T47D (cell line): ENCODE measurements around the gene MVD.

Experiments
- DNase-seq, 2 experiments: peaks; one replicate each; pipeline versions ENCODE4 v3.0.0 to v3.0.0-alpha.2; 2011 to 2012; ENCODE audit warnings: low read depth in 1 of 2, low spot score in 1 of 2
- JUND ChIP-seq: IDR thresholded peaks from 2 replicates; pipeline ENCODE4 v1.6.1; 2012; ENCODE audit warnings: low read depth
- in situ Hi-C: cut with HindIII; loops from 2 replicates; pipeline ENCODE4 v1.10.0; 2016; ENCODE audit warnings: low sequenced_read_pairs, low pct_unique_long_range_greater_than_20kb

Gene MVD, protein sequence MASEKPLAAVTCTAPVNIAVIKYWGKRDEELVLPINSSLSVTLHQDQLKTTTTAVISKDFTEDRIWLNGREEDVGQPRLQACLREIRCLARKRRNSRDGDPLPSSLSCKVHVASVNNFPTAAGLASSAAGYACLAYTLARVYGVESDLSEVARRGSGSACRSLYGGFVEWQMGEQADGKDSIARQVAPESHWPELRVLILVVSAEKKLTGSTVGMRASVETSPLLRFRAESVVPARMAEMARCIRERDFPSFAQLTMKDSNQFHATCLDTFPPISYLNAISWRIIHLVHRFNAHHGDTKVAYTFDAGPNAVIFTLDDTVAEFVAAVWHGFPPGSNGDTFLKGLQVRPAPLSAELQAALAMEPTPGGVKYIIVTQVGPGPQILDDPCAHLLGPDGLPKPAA

DNA sequence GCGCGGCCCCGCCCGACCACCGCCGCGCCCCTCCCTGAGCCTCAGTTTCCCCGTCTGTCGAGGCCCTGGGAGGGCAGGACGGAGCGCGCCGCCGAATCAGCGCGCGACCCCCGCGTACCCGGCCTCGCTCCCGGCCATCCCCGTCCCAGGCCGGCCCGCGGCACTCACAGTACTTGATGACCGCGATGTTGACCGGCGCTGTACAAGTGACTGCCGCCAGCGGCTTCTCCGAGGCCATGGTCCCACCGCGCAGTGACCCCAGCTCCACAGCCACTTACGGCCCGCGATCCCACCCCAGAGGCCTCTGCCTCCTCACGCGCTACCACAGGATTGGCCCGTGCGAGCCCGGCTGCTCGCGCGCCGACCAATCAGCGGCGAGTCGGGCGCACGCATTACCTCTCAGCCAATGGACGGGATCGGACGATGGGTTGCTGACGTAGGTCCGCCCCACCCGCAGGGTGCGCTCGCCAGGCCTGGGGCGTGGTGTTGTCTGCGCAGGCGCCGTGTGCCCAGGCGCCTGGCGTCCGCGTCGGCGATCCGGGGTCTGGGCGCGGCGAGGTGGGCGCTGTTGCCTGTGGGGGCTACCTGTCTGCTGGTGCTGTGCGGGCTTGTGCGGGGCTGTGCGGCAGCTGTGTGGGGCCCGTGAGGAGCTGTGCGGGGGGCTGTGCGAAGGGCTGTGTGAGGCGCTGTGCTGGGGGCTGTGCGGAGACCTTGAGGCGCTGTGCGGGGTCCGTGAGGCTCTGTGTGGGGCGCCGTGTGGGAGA, at the start of gene MVD:
MVD (minus strand) TSS at position 249 of the 764 bp plus-strand sequence; CDS start at position 238, 11 bp downstream.
- DNase-seq, result peak; percentile 99 to 100
- no peak for TF ChIP-seq JUND
- in situ Hi-C loops, result no loop called here

DNA sequence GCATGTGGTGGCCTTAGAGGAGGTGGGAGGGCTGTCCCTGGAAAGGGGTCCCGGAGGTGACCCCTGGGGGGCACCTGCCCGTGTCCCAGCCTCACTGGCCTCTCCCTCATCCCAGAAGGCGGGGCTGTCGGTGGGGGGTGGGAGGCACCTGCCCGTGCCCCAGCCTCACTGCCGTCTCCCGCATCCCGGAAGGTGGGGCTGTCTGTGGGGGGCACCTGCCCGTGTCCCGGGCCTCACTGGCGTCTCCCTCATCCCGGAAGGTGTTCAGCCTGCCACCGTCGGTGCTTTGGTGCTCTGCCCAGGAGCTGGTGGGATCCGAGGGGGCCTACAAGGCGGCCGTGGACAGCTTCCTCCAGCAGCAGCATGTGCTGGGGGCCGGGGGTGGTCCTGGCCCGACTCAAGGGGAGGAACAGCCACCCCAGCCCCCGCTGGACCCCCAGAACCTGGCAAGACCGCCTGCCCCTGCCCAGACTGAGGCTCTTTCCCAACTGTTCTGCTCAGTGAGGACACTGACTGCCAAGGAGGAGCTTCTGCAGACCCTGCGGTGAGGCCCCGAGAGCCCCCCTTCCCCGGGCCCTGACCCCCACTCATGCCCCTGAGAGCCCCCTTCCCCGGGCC, 49.6 kb upstream of the MVD start:
- TF ChIP-seq JUND, result no peak
- no peak for DNase-seq
- in situ Hi-C loops, result no loop called here

DNA sequence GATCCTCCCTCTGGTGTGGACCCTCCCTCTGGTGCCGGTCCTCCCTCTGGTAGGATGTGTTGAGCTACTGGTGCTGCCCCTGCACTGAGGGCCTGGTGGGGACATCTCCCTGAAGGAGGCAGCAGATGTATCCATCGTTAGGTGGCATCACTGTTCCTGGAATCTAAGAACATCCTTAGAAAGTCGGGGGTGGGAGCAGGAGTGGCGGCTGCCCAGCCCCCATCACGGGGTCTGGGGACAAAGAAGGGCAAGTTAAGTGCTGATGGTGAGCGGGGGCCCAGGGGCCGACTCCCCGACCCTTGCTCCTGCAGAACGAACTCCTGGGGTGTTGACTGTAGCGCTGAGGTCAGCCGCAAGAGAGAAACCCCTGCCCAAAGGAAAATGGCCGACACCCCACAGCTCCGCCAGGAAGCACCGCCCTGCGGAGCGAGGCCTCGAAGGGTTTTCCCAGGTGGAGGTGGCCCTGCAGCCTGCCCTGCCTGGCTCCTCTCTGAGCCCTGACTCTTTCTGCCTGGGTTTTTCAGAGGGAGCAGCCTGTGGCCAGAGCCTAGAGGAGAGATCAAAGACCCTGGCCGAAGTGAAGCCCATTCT, 49.0 kb upstream of the MVD start:
- no peak for TF ChIP-seq JUND
- in situ Hi-C loops, result no loop called here
- no peak for DNase-seq

DNA sequence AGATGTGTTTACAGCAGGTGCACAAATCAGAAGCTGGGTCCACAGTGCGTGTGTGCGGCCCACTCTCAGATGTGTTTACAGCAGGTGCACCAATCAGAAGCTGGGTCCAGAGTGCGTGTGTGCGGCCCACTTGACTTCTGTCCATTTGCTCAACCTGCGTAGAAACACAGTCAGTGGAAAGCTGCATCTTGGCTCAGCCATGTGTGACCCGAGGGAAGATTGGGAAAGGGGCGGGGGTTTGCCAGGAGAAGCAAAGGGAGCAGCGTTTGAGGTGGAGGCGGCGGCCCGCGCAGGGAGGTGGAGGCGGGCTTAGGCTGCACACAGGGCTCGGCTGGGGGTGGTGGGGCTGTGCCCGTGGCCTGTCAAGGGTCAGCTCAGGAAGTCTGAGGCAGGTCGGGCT, 47.7 kb upstream of the MVD start:
- in situ Hi-C loops, result no loop called here
- no peak for DNase-seq
- TF ChIP-seq JUND, result no peak

DNA sequence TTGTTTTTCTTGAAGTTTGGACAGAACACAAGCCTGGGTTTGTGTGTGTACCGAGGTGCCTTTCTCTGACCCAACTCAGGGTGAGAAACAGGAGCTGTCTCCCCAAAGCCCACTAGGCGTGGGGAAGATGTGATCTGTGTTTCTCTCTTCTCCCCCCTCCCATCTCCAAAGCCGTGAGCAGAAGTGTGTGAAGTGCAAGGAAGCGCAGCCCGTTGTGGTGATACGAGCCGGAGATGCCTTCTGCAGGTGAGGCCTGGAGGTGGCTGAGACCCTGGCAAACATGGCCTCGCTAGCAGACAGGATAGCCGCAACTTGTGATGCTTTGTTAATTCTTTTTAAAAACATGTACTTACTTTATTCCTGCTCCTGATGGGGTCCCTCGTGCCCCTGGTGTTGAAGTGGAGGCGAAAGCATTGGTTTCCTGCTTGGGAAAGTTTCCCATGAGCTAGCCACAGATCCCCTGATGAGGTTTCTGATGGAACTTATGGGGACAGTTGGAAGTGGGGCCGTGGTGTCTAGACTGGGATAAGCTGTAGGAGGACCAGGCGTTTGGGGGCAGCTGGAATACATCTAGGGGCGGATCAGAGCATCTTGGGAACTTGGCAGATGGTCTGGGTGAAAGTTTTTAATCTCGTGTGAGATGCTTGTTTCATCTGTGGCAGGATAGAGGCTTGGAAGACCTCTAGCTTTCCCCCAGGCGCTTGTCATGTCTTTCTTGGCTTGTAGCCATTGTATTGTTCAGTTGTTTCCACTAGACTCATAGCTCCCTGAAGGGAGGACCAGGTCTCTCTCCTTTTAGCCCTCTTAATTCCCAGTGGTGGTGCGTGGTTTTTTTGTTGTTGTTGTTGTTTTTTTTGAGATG, 44.3 kb upstream of the MVD start:
- no peak for DNase-seq
- in situ Hi-C loops, result no loop called here
- no peak for TF ChIP-seq JUND

DNA sequence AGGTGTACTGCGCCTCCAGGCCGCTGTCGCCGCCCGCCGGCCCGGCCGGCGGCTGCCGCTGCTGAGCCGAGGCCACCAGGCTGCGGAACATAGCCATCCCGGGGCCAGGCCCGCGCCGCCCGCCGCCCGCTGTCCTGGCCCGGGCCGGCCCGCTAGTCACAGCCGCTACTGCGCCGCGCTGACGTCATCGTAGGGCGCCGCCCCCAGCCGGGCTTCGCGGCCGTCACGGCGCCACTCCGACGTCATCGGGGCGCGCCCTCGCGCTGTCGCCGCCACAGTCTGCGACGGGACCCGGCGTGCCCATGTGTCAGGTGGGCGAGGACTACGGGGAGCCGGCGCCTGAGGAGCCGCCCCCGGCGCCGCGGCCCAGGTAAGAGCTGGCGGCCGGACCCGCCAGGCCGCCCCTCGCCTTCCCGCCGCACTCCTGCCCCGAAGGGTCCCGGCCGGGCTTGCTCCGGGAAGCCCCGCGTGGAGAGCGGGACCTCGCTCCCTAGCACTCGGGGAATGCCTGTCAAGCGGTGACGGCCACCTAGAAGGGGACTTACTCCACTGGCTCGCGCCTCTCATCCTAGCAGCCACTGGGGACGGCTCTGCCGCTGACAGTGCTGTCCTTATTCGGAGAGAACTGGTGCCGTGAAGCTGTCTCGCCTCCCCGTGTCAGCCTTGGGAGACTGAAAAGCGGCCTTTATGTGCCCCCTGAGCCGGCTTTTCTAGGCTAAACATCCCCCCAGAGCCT, 43.5 kb upstream of the MVD start, which contains the start of the genes CTU2 and RNF166:
CTU2 (plus strand) TSS at position 275 of the 736 bp plus-strand sequence; CDS start at position 303, 28 bp downstream.
RNF166 (minus strand) TSS at position 180 of the 736 bp plus-strand sequence; CDS start at position 97, 83 bp downstream.
- no peak for TF ChIP-seq JUND
- in situ Hi-C loops, result no loop called here
- DNase-seq, result peak; percentile 93 to 98

DNA sequence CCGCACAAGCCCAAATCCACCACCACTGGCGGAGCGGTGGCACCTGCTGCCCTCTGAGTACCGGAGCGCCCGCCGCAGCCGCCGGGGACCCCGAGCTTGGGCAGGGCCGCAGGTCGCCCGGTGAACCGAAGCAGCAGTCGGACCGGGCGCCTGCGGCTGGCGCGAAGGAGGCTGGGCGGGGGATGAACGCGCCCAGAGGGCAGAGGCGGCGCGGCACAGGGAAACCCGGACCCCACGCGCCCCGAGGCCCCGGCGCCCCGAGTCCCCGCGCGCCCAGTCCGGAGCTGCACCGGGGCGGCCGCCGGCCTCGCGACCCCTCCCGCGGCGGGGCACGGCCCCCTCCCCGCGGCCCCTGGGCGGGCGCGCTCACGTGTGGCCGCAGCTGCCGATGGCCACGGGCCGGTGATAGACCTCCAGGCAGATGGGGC, 42.9 kb upstream of the MVD start:
- in situ Hi-C loops, result no loop called here
- DNase-seq, result no peak
- TF ChIP-seq JUND, result no peak

DNA sequence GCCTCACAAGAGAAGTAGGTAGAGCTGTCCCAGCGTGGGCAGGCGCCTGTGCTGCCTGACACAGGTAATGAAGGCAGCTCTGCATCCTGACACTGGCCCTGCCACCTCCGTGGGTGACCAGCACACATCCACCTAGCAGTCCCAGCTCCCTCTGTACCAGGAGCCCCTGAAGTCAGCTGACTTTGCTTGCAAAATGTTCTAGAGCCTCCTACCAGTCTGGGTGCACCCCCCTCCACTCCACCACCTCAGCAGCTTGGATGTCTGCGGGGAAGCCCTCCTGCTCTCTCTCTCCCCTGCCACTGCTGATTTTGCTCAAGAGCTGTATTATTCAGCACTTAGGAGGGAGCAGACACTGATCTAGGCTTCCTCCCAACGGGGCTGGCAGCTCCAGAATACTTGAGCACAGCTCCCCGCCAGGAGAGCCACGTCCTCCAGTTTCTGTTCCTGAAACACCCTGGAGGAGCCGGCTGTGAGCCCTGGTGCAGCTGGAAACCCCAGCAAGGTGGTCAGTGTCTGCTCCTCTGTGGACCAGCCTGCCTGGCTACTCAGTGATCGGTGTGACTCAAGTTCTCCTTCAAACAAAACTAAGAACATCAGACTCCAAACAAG, 42.3 kb upstream of the MVD start:
- in situ Hi-C loops, result no loop called here
- DNase-seq, result peak in 1 of 2 experiments; percentile 51
- TF ChIP-seq JUND, result no peak

DNA sequence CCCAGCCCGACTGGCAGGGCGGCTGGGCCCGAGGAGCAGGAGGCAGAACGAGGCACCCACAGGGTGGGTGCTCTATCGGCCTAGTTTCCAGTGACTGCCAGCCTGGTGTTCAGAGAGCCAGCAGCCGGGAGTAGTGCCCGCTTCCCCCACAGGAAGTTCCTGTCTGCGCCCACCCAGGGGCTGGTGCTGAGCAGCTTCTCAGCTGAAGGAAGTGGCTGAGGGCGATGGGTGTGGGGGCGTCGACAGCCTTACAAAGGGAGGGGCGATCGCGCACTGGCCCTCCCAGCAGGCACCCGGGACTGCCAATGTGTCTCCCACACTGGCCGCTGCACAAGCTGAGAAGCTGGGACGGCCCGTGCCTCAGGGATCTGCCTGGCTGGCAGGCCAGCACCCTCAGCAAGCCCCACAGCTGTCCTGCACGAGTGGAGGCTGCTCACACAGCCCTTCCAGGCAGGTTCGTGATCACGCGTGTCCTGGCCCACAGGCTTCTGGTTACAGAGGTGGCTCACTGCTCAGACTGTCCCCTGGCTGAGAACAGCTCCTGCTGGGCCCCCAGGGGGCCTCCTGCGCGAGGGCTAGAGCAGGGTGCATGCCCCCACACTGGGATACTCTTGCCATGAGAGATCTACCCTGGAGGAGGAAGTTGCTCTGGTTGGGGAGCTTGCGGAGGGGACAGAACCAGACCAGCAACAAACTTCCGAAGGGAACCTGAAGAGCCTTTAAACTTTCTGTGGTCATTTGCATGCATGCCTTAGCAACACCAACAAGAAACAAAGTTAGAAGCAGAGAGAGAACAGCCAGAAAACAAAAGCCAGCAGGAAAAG, 40.8 kb upstream of the MVD start:
- no peak for DNase-seq
- in situ Hi-C loops, result no loop called here
- no peak for TF ChIP-seq JUND

DNA sequence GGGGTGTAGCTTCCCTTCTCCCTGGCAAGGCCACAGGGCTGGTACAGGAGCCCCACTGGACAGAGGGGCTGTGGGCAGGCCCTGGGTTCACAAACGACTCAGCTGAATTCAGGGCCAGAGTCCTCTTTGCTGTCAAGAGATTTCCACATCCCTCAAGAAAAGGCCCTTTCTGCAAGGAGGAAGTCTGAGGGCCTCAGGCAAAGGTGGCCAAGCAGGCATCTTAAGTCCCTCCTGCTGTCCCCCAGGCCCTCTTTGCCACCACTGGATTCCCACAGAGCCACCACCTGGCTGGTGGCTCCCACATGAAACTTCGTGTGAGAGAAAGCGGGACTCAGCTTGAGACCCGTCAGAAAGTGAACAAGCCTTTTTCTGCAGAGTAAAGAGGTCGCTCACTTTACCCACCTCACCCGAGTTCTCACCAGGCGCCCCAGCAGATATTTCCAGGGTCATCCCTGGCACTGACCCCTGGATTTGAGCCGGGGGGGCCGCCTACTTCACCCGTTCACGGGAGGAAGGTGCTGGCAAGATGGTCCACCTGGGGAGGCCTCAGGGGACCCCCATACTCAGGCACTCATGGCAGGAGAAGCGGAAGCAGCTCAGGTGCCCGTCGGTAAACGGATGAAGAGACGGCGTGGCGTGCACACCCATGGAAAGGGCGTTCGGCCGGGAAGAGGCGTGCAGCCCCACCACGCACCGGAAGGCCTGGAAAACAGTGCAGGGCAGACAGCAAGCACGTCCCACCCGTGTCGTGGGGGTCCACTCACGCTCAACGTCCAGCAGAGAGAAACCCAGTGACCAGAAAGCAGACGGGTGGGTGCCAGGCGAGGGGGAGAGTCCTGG, 39.7 kb upstream of the MVD start:
- no peak for TF ChIP-seq JUND
- DNase-seq, result no peak
- in situ Hi-C loops, result no loop called here
